K562 (cell line): Measurements from ENCODE around the gene CDH3.

Experiments used
- CTCF ChIP-seq, 3 experiments: IDR thresholded peaks in 2 of 3; conservative IDR thresholded peaks in 1 of 3; 2 replicates each; pipeline ENCODE4 v1.5.1; 2011 to 2012; ENCODE audit warnings: low read length in 3 of 3, mild to moderate bottlenecking in 3 of 3, control low read depth in 2 of 3, improper control_type of control experiment in 1 of 3, inconsistent platforms in 1 of 3, low read depth in 1 of 3, mixed read lengths in 1 of 3, moderate library complexity in 1 of 3; ENCODE audit not compliant: insufficient read depth in 2 of 3
- EZH2 ChIP-seq: IDR thresholded peaks from 2 replicates; pipeline ENCODE4 v1.6.1; 2012; ENCODE audit warnings: low read depth, mild to moderate bottlenecking, inconsistent platforms, low read length, borderline replicate concordance
- SP2 ChIP-seq: IDR thresholded peaks from 2 replicates; pipeline ENCODE4 v1.6.1; 2011; ENCODE audit warnings: mild to moderate bottlenecking, low read depth, low read length, moderate library complexity; ENCODE audit not compliant: poor library complexity, severe bottlenecking; ENCODE audit errors: extremely low read depth

- no peak for TF ChIP-seq SP2
- no peak for TF ChIP-seq CTCF (IDR thresholded peaks at IDR 0.05 in 2 of 3, conservative IDR thresholded peaks at IDR 0.05 in 1 of 3; ENCODE audit: insufficient read depth in 2 of 3, low read depth in 1 of 3, low read length in 3 of 3)
- TF ChIP-seq EZH2 = no peak
Measured at GRCh38 chr16:68737730-68738629, 92.9 kb downstream of the CDH3 start.
